Measurements from ENCODE around the gene OSGIN1. TPM values are rescaled to one million over a fixed set of nuclear protein-coding genes. Genes with fewer than 3 reads are reported as not detected.

The OSGIN1 gene
- polyA plus RNA-seq, 1 donor, result 0.59 TPM

- no peak for DNase-seq (ENCODE audit: low read depth)
Observed at GRCh38 chr16:83972256-83973008, 19.4 kb downstream of the OSGIN1 start.

- DNase-seq (ENCODE audit: low read depth), result no peak
Observed at GRCh38 chr16:83973077-83973476, 20.0 kb downstream of the OSGIN1 start.

GRCh38 chr16:83973581-83974385 lies 20.7 kb downstream of the OSGIN1 start:
- no peak for DNase-seq (ENCODE audit: low read depth)

- DNase-seq (ENCODE audit: low read depth), result no peak
Observed at GRCh38 chr16:83974475-83974874, 21.4 kb downstream of the OSGIN1 start.

GRCh38 chr16:83975590-83976260 lies 22.7 kb downstream of the OSGIN1 start:
- DNase-seq (ENCODE audit: low read depth), result no peak

- no peak for DNase-seq (ENCODE audit: low read depth)
Observed at GRCh38 chr16:83977056-83977815, 24.2 kb downstream of the OSGIN1 start.

- no peak for DNase-seq (ENCODE audit: low read depth)
Observed at GRCh38 chr16:83978401-83978904, 25.4 kb downstream of the OSGIN1 start.

GRCh38 chr16:83979441-83979840 lies 26.4 kb downstream of the OSGIN1 start:
- no peak for DNase-seq (ENCODE audit: low read depth)

- DNase-seq (ENCODE audit: low read depth), result no peak
Observed at GRCh38 chr16:83980794-83981193, 27.8 kb downstream of the OSGIN1 start.

- DNase-seq (ENCODE audit: low read depth), result no peak
Observed at GRCh38 chr16:83981799-83982198, 28.8 kb downstream of the OSGIN1 start.

GRCh38 chr16:83983491-83983890 lies 30.5 kb downstream of the OSGIN1 start:
- no peak for DNase-seq (ENCODE audit: low read depth)

- DNase-seq (ENCODE audit: low read depth), result no peak
Observed at GRCh38 chr16:83989300-83989699, 36.3 kb downstream of the OSGIN1 start.

GRCh38 chr16:83990492-83990891 lies 37.5 kb downstream of the OSGIN1 start:
- DNase-seq (ENCODE audit: low read depth), result no peak

GRCh38 chr16:83992624-83993023 lies 39.6 kb downstream of the OSGIN1 start:
- DNase-seq (ENCODE audit: low read depth), result no peak

GRCh38 chr16:83994087-83994486 lies 41.0 kb downstream of the OSGIN1 start:
- no peak for DNase-seq (ENCODE audit: low read depth)

GRCh38 chr16:83994703-83995102 lies 41.7 kb downstream of the OSGIN1 start:
- DNase-seq (ENCODE audit: low read depth), result no peak

GRCh38 chr16:83995754-83996153 lies 42.7 kb downstream of the OSGIN1 start:
- no peak for DNase-seq (ENCODE audit: low read depth)

- no peak for DNase-seq (ENCODE audit: low read depth)
Observed at GRCh38 chr16:83996481-83997252, 43.6 kb downstream of the OSGIN1 start.

- no peak for DNase-seq (ENCODE audit: low read depth)
Observed at GRCh38 chr16:83998091-83998490, 45.1 kb downstream of the OSGIN1 start.

GRCh38 chr16:84000989-84001642 lies 48.1 kb downstream of the OSGIN1 start:
- DNase-seq (ENCODE audit: low read depth), result no peak
